HG03103 (cell line): ENCODE measurements around the gene HRH1.
"Not testable (repeated sequence)": the region's sequence is repeated elsewhere in the genome, so short reads cannot be mapped to it uniquely, and the experiment has no call there.

Source experiments
- ATAC-seq: cut with Tn5 transposase; IDR thresholded peaks from one replicate; pipeline ENCODE4 v1.9.1; 2021; ENCODE audit warnings: low read depth; ENCODE audit not compliant: unreplicated experiment

HRH1 gene

GRCh38 chr3:11201251-11202019 lies 47.1 kb downstream of the HRH1 start:
- no peak for ATAC-seq

- ATAC-seq = no peak
These were observed 49.7 kb downstream of the HRH1 start for GRCh38 chr3:11203961-11204360.

GRCh38 chr3:11204697-11205348 lies 50.5 kb downstream of the HRH1 start:
- ATAC-seq = no peak

GRCh38 chr3:11205881-11206280 lies 51.6 kb downstream of the HRH1 start:
- not testable (repeated sequence) for ATAC-seq

- no peak for ATAC-seq
These were observed 52.0 kb downstream of the HRH1 start for GRCh38 chr3:11206316-11206715.

GRCh38 chr3:11206953-11207352 lies 52.7 kb downstream of the HRH1 start:
- ATAC-seq = no peak

- no peak for ATAC-seq
These were observed 57.4 kb downstream of the HRH1 start for GRCh38 chr3:11211531-11212298.

- no peak for ATAC-seq
These were observed 58.0 kb downstream of the HRH1 start for GRCh38 chr3:11212299-11212608.

- no peak for ATAC-seq
These were observed 58.5 kb downstream of the HRH1 start for GRCh38 chr3:11212784-11213183.

GRCh38 chr3:11213810-11214450 lies 59.6 kb downstream of the HRH1 start:
- no peak for ATAC-seq

GRCh38 chr3:11214451-11214978 lies 60.2 kb downstream of the HRH1 start:
- no peak for ATAC-seq

- not testable (repeated sequence) for ATAC-seq
These were observed 63.1 kb downstream of the HRH1 start for GRCh38 chr3:11217370-11217769.

- ATAC-seq = no peak
These were observed 65.9 kb downstream of the HRH1 start for GRCh38 chr3:11220230-11220629.

- no peak for ATAC-seq
These were observed 67.6 kb downstream of the HRH1 start for GRCh38 chr3:11221818-11222415.

GRCh38 chr3:11224010-11224409 lies 69.7 kb downstream of the HRH1 start:
- no peak for ATAC-seq

GRCh38 chr3:11224870-11225229 lies 70.6 kb downstream of the HRH1 start:
- ATAC-seq = no peak

GRCh38 chr3:11226042-11226370 lies 71.7 kb downstream of the HRH1 start:
- ATAC-seq = no peak

GRCh38 chr3:11228041-11228440 lies 73.7 kb downstream of the HRH1 start:
- no peak for ATAC-seq

- ATAC-seq = no peak
These were observed 75.8 kb downstream of the HRH1 start for GRCh38 chr3:11230125-11230524.

GRCh38 chr3:11230832-11231231 lies 76.5 kb downstream of the HRH1 start:
- no peak for ATAC-seq

GRCh38 chr3:11235385-11235784 lies 81.1 kb downstream of the HRH1 start:
- no peak for ATAC-seq
